Activated naive CD8-positive, alpha-beta T cell treated with anti-CD3 and anti-CD28 coated beads, Interleukin-2, amount 10 ng/mL, durations not matched to agents 7 days and 5 days (primary cell): Measurements from ENCODE around the gene ZCCHC24. TPM values are rescaled to one million over a fixed set of nuclear protein-coding genes. Genes with fewer than 3 reads are reported as not detected.
A peak's percentile ranks its signal among the peaks of the same experiment; 100 is the strongest.
"Not testable (repeated sequence)": the region's sequence is repeated elsewhere in the genome, so short reads cannot be mapped to it uniquely, and the experiment has no call there.

Source experiments
- ATAC-seq: fragments of 150-1000 bp; cut with Tn5 transposase; one replicate; pipeline ENCODE4 v1.10.0; 2021; ENCODE audit warnings: low read depth, moderate library complexity
- POLR2A ChIA-PET: fragments of 350-600 bp; sonication (Branson Sonifier 250); formaldehyde crosslinking; loops from one replicate; lab custom pipeline; 2021; ENCODE audit warnings: antibody characterized with exemption; lab: Charles Lee
- DNase-seq: peaks from one replicate; pipeline ENCODE4 v3.0.0; 2021
- H3K27ac Mint-ChIP-seq: one replicate; pipeline ENCODE4 v1.8.0; 2022; ENCODE audit warnings: mild to moderate bottlenecking, mixed read lengths
- H3K27me3 Mint-ChIP-seq: one replicate; pipeline ENCODE4 v1.8.0; 2022; ENCODE audit warnings: mild to moderate bottlenecking, moderate library complexity, mixed read lengths
- H3K36me3 Mint-ChIP-seq: one replicate; pipeline ENCODE4 v1.8.0; 2021; ENCODE audit warnings: mild to moderate bottlenecking, mixed read lengths
- H3K4me1 Mint-ChIP-seq: one replicate; pipeline ENCODE4 v1.8.0; 2021; ENCODE audit warnings: mixed read lengths
- H3K4me3 Mint-ChIP-seq: one replicate; pipeline ENCODE4 v1.8.0; 2022; ENCODE audit warnings: mild to moderate bottlenecking, moderate library complexity, mixed read lengths
- H3K9me3 Mint-ChIP-seq: one replicate; pipeline ENCODE4 v1.8.0; 2021; ENCODE audit warnings: mixed read lengths
- total RNA-seq, 2 experiments: library from RNA; stranded (reverse); gene quantifications; one replicate each; pipeline ENCODE4 v1.2.3, GENCODE V29; 2021

ZCCHC24 gene
- total RNA-seq, 2 experiments from 2014 or later: 2.4 to 3.2 TPM

GRCh38 chr10:79342295-79342761 is 103.1 kb downstream of the ZCCHC24 start:
- peak; percentile 15 for DNase-seq
- Mint-ChIP-seq H3K27me3 (peaks cover 1% of the 10 kb centered on the region), H3K36me3 (no peaks in the 10 kb centered on the region), H3K9me3 (no peaks in the 10 kb centered on the region), H3K4me3 (no peak overlapping the region), H3K4me1 (peaks cover 12% of the 10 kb centered on the region), H3K27ac (no peak overlapping the region)
- ATAC-seq: no peak
- POLR2A ChIA-PET: interaction anchor here (2.1 kb wide), 1 partner anchor 19 kb away, joined by 7 read pairs; no protein-coding TSS in a partner anchor

DNA sequence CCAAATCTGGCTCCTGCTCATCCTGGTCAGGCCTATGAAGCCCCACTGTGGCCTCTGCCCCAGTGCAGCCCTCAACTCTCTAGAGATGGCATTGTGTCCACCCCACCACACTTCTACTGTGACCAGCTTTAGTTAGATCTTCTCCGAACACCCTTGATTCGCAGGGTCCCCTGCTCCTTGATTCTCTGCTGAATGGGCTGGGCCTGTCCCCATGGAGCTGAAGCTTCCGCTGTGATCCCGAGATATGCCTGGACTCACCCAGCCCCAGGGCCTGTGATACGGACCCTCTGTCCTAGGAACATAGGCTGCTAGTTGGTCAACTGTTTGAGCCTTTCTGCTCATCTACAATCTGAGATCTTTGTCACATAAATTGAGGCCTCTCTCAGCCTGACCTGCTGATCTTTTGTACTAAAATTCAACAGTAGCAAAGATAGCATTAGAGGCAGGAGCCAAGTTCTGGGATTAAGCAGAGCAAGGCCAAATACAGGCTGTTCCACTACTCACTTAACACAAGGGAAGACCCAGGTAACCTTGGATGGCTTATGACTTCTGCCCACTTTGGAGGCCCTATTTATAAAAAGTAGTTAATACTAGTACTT is 104.7 kb downstream of the ZCCHC24 start:
- DNase-seq (peak; percentile 11), ATAC-seq (no peak)
- H3K27ac Mint-ChIP-seq: no peak overlapping the region
- H3K4me1 Mint-ChIP-seq: peaks cover 12% of the 10 kb centered on the region
- no peak overlapping the region for H3K4me3 Mint-ChIP-seq
- H3K27me3 Mint-ChIP-seq: peaks cover 1% of the 10 kb centered on the region
- H3K9me3 Mint-ChIP-seq: peaks cover 2% of the 10 kb centered on the region
- POLR2A ChIA-PET: no interaction called here
- H3K36me3 Mint-ChIP-seq: no peaks in the 10 kb centered on the region

DNA sequence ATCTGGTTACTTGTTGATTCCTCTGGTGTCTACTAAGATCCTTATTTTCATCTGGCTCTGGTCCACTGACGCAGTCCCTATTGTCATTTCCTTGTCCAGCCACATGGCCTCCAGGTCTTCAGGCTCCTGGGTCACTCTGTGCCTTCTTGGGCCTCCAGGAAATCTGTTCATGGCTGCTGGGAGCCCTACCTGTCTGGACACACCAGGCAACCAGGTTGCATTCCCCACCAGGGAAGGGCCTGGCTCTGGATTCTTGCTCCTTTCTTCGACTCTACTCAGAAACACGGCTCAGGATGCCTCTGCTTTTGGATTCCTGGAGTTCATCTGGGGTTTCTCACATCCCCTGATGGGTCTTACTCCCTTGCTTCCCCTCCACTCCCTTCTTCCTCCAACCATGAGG is 106.2 kb downstream of the ZCCHC24 start:
- Mint-ChIP-seq H3K4me1 (peaks cover 6% of the 10 kb centered on the region), H3K36me3 (no peaks in the 10 kb centered on the region), H3K9me3 (peaks cover 2% of the 10 kb centered on the region), H3K27me3 (peaks cover 1% of the 10 kb centered on the region), H3K27ac (no peak overlapping the region), H3K4me3 (no peak overlapping the region)
- POLR2A ChIA-PET: no interaction called here
- DNase-seq: no peak
- no peak for ATAC-seq

DNA sequence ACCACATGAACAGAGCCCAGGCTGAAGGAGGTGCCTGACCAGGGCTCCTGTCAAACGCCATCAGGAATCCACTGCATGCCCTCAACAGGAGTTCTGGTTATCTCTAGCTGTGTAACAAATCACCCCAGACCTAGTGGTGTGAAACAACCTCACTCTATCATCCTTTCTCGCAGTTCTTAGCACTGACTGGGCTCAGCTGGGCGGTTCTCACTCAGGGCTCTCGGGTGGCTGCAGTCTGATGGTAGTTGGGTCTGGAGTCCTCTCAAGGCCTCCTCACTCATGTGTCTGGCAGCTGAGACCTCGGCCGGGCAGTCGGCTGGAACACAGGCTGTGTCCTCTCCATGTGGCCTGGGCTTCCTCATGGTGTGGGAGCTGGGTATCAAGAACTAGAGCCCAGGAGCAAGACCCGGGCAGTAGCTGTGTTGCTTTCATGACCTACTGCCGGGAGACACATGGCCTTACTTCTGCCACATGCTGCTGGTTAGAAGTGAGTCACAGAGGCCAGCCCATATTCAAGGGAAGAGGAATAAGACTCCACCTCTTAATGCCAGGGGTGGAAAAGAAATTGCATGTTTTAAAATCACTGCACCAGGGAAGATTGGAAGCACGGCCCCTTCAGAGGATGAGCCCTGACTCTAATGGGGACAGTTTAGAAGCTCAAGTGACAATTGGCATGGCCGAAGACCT is 107.5 kb downstream of the ZCCHC24 start:
- ATAC-seq, POLR2A ChIA-PET, H3K4me1 Mint-ChIP-seq, H3K4me3 Mint-ChIP-seq, H3K27ac Mint-ChIP-seq, H3K9me3 Mint-ChIP-seq, H3K27me3 Mint-ChIP-seq, H3K36me3 Mint-ChIP-seq: not testable (repeated sequence)
- DNase-seq: peak; percentile 4

- ATAC-seq: no peak
- Mint-ChIP-seq H3K27me3 (no peaks in the 10 kb centered on the region), H3K36me3 (no peaks in the 10 kb centered on the region), H3K4me1 (peaks cover 11% of the 10 kb centered on the region), H3K4me3 (no peak overlapping the region), H3K27ac (no peak overlapping the region), H3K9me3 (peaks cover 2% of the 10 kb centered on the region)
- POLR2A ChIA-PET: interaction anchor here (0.6 to 0.9 kb wide), 2 partner anchors 13 to 48 kb away, joined by 3 read pairs; no protein-coding TSS in a partner anchor
- DNase-seq: no peak
These were observed 108.7 kb downstream of the ZCCHC24 start for GRCh38 chr10:79336739-79337138.

DNA sequence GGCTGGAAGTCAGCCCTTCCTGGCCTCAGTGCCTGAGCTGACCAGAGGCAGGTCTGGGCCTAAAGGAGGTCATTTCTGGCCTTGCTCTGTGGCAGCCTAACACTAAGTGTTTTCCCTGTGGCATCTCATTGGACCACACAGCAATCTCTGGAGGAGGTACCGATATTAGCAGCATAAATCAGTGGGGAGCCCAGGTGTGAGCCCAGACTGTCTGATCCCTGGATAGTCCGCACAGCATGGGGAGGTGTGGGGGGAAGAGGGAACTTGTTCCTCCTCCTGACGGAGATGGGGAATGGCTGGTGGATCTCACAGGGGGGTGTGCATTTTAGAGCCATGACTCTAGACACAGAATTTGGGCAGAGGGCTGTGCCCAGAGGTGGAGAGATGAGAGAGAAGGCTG is 109.1 kb downstream of the ZCCHC24 start:
- peak overlapping the region; percentile 19 for H3K27ac Mint-ChIP-seq
- no peaks in the 10 kb centered on the region for H3K36me3 Mint-ChIP-seq
- DNase-seq: no peak
- no peak for ATAC-seq
- H3K4me3 Mint-ChIP-seq: no peak overlapping the region
- POLR2A ChIA-PET: no interaction called here
- peaks cover 16% of the 10 kb centered on the region for H3K4me1 Mint-ChIP-seq
- H3K27me3 Mint-ChIP-seq: no peaks in the 10 kb centered on the region
- H3K9me3 Mint-ChIP-seq: peaks cover 2% of the 10 kb centered on the region

DNA sequence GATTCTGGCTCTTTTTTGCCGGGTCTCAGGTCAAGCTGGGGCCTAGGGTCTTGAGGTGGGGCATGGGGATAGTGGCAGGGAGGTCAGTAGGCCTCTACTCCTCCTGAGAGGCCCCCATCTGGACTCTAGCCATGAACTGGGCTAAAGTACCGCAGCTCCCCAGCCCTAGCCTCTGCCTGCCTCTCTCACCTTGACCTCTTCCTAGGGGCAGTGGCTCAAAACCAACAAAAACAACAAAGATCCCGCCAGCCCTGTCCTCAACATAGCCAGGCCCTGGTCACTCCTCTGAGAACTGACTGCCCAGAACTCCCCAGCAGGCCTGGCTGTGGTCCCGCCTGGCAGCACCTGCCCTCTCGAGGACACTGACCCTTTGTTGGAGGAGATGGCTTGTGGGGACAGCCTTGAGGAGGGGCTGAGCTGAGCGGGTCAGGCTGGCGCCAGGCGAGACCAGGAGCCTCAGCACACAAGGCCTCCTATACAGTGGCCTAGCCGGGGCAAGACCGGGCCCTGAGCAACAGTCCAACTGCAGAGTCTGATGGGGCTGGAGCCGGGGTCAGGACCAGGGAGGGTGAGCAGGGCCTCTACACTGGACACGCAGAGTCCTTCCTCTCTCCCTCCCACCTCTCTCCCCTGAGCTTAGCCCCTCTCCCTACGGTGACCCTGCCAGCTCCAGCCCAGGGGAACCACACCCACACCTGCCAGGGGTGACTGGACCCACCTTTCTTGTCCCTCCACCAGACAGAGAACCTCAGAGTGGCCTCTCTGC is 109.8 kb downstream of the ZCCHC24 start:
- POLR2A ChIA-PET: no interaction called here
- H3K36me3 Mint-ChIP-seq: no peaks in the 10 kb centered on the region
- no peak overlapping the region for H3K27ac Mint-ChIP-seq
- H3K27me3 Mint-ChIP-seq: no peaks in the 10 kb centered on the region
- H3K9me3 Mint-ChIP-seq: peaks cover 2% of the 10 kb centered on the region
- peaks cover 16% of the 10 kb centered on the region for H3K4me1 Mint-ChIP-seq
- no peak overlapping the region for H3K4me3 Mint-ChIP-seq
- ATAC-seq (no peak), DNase-seq (no peak)

GRCh38 chr10:79335094-79335469 is 110.3 kb downstream of the ZCCHC24 start:
- H3K36me3 Mint-ChIP-seq: no peaks in the 10 kb centered on the region
- H3K4me1 Mint-ChIP-seq: peaks cover 16% of the 10 kb centered on the region
- no peak for ATAC-seq
- DNase-seq: no peak
- H3K27ac Mint-ChIP-seq: no peak overlapping the region
- no peak overlapping the region for H3K4me3 Mint-ChIP-seq
- H3K9me3 Mint-ChIP-seq: peaks cover 2% of the 10 kb centered on the region
- no peaks in the 10 kb centered on the region for H3K27me3 Mint-ChIP-seq
- POLR2A ChIA-PET: interaction anchor here (1.0 to 2.0 kb wide), 3 partner anchors 10 to 13 kb away, joined by 3 to 10 read pairs (median 6); no protein-coding TSS in a partner anchor

DNA sequence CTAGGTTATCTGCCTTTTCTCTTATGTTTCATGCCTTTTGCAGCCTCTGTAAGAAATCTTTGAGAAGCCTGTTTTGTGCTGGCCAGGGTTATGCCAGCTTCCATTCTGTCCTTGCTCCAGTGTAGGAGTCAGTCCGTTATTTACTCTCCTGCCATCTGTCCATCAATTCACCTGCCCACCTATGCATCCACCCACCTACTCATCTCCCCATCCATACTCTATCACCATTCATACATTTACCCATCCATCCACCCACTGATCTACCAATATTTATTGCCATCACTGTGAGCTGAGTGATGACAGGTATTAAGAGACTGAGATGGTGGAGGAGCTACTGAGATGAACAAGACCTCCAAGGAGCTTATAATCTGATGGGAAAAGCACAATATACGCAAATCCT is 110.9 kb downstream of the ZCCHC24 start:
- H3K4me1 Mint-ChIP-seq: peaks cover 16% of the 10 kb centered on the region
- H3K9me3 Mint-ChIP-seq: peaks cover 2% of the 10 kb centered on the region
- no peak overlapping the region for H3K27ac Mint-ChIP-seq
- H3K27me3 Mint-ChIP-seq: no peaks in the 10 kb centered on the region
- no peak overlapping the region for H3K4me3 Mint-ChIP-seq
- POLR2A ChIA-PET: interaction anchor here (1.0 to 2.0 kb wide), 3 partner anchors 11 to 14 kb away, joined by 3 to 10 read pairs (median 6); no protein-coding TSS in a partner anchor
- no peaks in the 10 kb centered on the region for H3K36me3 Mint-ChIP-seq
- no peak for DNase-seq
- ATAC-seq: no peak

GRCh38 chr10:79333513-79333912 is 111.9 kb downstream of the ZCCHC24 start:
- POLR2A ChIA-PET: interaction anchor here (1.6 to 2.0 kb wide), 2 partner anchors 10 to 15 kb away, joined by 6 to 10 read pairs; no protein-coding TSS in a partner anchor
- DNase-seq: no peak
- H3K9me3 Mint-ChIP-seq: peaks cover 2% of the 10 kb centered on the region
- H3K27me3 Mint-ChIP-seq: no peaks in the 10 kb centered on the region
- no peak overlapping the region for H3K4me3 Mint-ChIP-seq
- H3K36me3 Mint-ChIP-seq: no peaks in the 10 kb centered on the region
- ATAC-seq: no peak
- H3K27ac Mint-ChIP-seq: no peak overlapping the region
- peaks cover 16% of the 10 kb centered on the region for H3K4me1 Mint-ChIP-seq

DNA sequence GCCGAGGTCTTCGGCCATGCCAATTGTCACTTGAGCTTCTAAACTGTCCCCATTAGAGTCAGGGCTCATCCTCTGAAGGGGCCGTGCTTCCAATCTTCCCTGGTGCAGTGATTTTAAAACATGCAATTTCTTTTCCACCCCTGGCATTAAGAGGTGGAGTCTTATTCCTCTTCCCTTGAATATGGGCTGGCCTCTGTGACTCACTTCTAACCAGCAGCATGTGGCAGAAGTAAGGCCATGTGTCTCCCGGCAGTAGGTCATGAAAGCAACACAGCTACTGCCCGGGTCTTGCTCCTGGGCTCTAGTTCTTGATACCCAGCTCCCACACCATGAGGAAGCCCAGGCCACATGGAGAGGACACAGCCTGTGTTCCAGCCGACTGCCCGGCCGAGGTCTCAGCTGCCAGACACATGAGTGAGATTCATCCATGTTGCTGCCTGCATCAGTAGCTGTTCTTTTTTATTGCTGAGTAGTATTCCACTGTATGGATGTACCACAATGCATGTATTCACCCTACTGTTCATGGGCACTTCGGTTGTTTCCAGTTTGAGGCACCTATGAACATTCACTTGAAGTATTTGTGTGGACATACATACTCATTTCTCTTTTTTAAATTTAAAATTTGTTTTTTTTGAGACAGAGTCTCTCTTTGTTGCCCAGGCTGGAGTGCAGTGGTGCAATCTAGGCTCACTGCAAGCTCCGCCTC is 112.7 kb downstream of the ZCCHC24 start:
- H3K36me3 Mint-ChIP-seq, ATAC-seq, H3K4me3 Mint-ChIP-seq, DNase-seq, H3K27ac Mint-ChIP-seq, H3K27me3 Mint-ChIP-seq, H3K9me3 Mint-ChIP-seq: not testable (repeated sequence)
- peaks cover 16% of the 10 kb centered on the region for H3K4me1 Mint-ChIP-seq
- POLR2A ChIA-PET: interaction anchor here (2.0 kb wide), 1 partner anchor 10 kb away, joined by 6 read pairs; no protein-coding TSS in a partner anchor
